Measurements from ENCODE around the gene GSTT2.
A peak's percentile ranks its signal among the peaks of the same experiment; 100 is the strongest.
"Not testable (repeated sequence)": the region's sequence is repeated elsewhere in the genome, so short reads cannot be mapped to it uniquely, and the experiment has no call there.

GSTT2 gene

GRCh38 chr22:23969071-23969470 is 10.9 kb upstream of the GSTT2 start:
- H3K27ac ChIP-seq, result peak overlapping the region; percentile 35; the same call in 1 of the 2 replicates
- TF ChIP-seq CTCF (conservative IDR thresholded peaks at IDR 0.05), result no peak

GRCh38 chr22:23970201-23970641 is 9.7 kb upstream of the GSTT2 start:
- H3K27ac ChIP-seq, result peak overlapping the region; percentile 35
- no peak for TF ChIP-seq CTCF (conservative IDR thresholded peaks at IDR 0.05)

GRCh38 chr22:23970816-23971486 is 9.0 kb upstream of the GSTT2 start:
- peak overlapping the region; percentile 35 for H3K27ac ChIP-seq
- no peak for TF ChIP-seq CTCF (conservative IDR thresholded peaks at IDR 0.05)

DNA sequence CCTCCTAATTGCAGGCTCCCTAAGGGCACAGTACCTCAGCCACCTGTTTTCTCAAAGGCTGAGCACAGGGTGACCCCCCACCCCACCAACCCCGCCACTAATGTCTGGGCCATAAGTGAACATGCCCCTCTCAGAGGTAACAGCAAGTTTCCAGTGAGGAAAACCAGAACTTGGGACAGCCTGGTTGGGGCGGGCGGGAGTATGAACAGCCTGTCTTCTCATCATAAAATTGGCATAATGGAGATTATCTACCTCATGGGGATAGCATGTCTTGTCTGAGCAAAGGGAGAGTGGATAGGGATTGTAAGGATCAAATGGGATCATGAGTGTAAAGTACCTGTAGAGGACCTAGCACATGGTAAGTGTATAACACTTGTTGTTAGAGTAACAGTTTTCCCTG is 8.0 kb upstream of the GSTT2 start:
- peak overlapping the region; percentile 35 for H3K27ac ChIP-seq

GRCh38 chr22:23974345-23974744 is 5.6 kb upstream of the GSTT2 start, which contains the start of gene DDT:
Gene DDT, minus strand, starts transcription at chr22:23974441. Its CDS starts 27 bp downstream, at chr22:23974414.
- H3K27ac ChIP-seq, result not testable (repeated sequence)

DNA sequence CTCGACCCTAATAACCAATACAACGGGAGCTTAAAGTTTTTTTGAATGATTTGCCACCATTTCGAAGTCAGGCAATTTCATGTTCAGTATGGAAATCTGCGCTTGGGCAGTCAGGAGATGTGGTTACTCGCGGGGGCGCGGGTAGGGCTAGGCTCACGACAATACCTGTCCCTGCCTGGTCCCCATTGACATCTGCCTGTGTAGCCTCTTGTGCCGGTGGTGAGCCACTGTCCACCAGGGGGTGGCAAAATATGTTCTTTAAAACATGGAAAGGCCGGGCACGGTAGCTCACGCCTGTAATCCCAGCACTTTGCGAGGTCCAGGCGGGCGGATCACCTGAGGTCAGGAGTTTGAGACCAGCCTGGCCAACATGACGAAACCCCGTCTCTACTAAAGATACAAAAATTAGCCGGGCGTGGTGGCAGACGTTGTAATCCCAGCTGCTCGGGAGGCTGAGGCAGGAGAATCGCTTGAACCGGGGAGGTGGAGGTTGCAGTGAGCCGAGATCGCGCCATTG is 5.0 kb upstream of the GSTT2 start:
- not testable (repeated sequence) for H3K27ac ChIP-seq

GRCh38 chr22:23977304-23977703 is 2.6 kb upstream of the GSTT2 start:
- not testable (repeated sequence) for H3K27ac ChIP-seq

GRCh38 chr22:23980567-23980966 is 633 bp downstream of the GSTT2 start:
- not testable (repeated sequence) for H3K27ac ChIP-seq

GRCh38 chr22:23984430-23984829 is 4.5 kb downstream of the GSTT2 start:
- peak; percentile 62 for TF ChIP-seq CTCF (conservative IDR thresholded peaks at IDR 0.05)
- H3K27ac ChIP-seq, result no peak overlapping the region

DNA sequence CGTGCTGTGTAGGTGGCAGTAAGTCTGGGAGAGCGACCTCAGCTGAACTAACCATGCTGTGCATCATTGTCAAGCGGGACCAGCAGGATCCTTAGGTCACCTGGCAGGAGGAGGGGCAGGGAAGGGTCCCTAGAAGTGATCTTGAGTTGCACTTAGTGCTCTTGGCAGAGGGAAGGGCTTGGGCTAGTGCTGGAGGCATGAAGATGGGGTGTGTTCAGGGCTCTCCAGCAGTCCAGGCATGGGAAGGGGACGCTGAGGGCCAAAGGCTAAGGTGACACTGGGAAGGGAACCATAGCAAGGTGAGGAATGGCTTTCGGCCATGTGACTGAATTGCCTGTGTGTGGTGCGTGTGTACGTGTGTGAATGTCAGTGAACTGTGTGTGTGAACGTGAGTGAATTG is 6.2 kb downstream of the GSTT2 start:
- not testable (repeated sequence) for H3K27ac ChIP-seq

DNA sequence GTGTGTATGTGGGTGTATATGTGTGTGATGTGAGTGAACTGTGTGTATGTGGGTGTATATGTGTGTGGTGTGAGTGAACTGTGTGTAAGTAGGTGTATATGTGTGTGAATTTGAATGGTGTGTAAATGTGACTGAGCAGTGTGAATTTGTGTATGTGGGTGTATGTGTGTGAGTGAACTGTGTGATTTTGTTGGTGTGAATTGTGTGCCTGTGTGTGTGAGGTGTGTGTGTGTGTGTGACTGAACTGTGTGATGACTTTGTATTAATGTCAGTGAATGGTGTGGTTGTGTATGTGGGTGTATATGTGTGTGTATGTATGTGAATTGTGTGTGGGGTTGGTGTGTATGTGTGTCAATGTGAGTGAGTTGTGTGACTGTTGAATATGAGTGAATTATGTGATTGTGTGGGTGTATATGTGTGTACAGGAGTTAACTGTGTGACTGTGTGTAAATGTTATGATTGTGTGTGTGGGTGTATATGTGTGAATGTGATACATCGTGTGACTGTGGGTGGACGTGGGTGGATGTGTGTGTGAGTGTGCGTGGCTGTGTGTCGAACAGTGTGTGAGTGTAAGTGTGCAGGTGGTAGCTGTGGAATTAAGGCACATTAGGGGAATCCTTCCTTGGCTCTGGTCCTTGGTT is 6.7 kb downstream of the GSTT2 start:
- H3K27ac ChIP-seq, result not testable (repeated sequence)

DNA sequence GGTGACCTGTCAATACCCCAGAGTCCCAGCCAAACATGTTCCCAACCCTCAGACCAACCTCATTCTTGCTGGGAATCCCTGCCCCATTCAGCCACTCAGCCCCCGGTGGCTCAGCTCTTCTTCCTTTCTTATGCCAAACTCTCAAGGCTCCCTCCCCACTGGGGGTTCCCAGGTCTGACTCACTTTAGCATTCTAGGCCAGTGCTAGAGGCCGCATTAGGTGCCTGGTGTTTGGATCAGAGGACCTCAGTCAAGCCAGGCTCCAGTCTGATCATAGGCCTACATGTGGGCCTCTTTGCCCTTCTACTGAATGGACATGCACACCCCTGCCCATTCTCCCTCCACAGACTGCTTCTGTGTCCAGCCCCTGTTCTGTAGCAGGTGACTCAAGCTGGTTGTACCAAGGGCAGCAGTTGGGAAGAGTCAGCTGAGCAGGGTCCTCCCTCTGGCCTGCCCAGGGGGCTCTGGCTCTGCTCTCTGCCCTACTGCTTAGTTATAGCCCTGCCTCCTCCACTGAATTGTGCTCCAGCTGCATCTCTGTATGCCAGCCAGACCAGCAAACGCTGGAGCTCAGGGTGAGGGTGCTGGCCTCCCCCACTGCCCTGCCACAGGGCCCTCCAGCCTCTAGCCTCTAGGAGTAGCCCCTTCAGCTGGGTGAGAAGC is 9.8 kb downstream of the GSTT2 start:
- H3K27ac ChIP-seq, result not testable (repeated sequence)

- H3K27ac ChIP-seq, result not testable (repeated sequence)
Observed at GRCh38 chr22:23993080-23993479, 13.1 kb downstream of the GSTT2 start.

DNA sequence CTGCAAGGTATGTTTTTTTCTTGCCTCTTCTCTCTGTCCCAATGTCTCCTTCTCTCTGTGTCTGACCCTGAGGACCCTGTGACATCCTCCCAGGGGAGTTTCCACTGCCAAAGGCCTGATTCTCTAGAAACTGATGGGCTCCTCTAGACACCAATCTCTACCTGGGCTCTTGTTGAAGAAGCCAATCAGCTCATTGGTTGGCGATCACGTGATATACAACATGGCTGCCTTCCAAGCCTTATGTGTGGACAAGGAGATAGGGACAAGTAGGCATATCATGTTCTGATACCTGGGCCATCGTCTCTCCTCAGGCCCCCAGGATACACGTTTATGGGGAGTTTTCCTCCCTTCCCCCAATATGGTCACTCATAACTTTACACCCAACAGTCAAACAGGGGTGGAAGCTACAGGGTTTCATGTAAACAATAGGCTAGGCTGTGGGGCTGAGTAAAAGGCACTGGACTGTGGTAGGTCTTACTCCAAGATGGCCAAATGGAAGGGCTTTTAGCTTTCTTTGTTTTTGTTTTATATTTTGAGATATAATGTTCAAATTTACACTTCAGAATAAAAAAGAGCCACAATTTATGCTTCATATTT is 13.7 kb downstream of the GSTT2 start:
- not testable (repeated sequence) for H3K27ac ChIP-seq
